MM.1S (cell line): ENCODE results near the gene GSG1L.

Experiments used
- DNase-seq: peaks from one replicate; pipeline ENCODE4 v3.0.0-alpha.2; 2015
- H2AFZ ChIP-seq: fragments of 300-600 bp; sonication (generic); 2 replicates; pipeline ENCODE4 v1.6.0; 2016; ENCODE audit warnings: antibody characterized with exemption, low read length
- H3F3A ChIP-seq: fragments of 300-600 bp; sonication (generic); 2 replicates; pipeline ENCODE4 v1.6.1; 2016; ENCODE audit warnings: mild to moderate bottlenecking, antibody characterized with exemption, low read length, moderate library complexity, mixed read lengths; ENCODE audit not compliant: insufficient read depth
- H3K27ac ChIP-seq: fragments of 300-600 bp; sonication (generic); 2 replicates; pipeline ENCODE4 v1.5.1; 2016; ENCODE audit warnings: mild to moderate bottlenecking, low read length
- H3K27me3 ChIP-seq: fragments of 300-600 bp; sonication (generic); replicated peaks from 2 replicates; pipeline ENCODE4 v1.6.0; 2016; ENCODE audit warnings: low read length; ENCODE audit not compliant: insufficient read depth
- H3K36me3 ChIP-seq: fragments of 300-600 bp; sonication (generic); replicated peaks from 2 replicates; pipeline ENCODE4 v1.6.1; 2016; ENCODE audit warnings: mild to moderate bottlenecking, low read length, mixed read lengths; ENCODE audit not compliant: insufficient read depth
- H3K4me1 ChIP-seq: fragments of 300-600 bp; sonication (generic); 2 replicates; pipeline ENCODE4 v1.6.1; 2016; ENCODE audit warnings: low read length, mixed read lengths
- H3K4me2 ChIP-seq: fragments of 300-600 bp; sonication (generic); 2 replicates; pipeline ENCODE4 v1.6.0; 2016; ENCODE audit warnings: low read depth, low read length
- H3K4me3 ChIP-seq: fragments of 300-600 bp; sonication (generic); 2 replicates; pipeline ENCODE4 v1.5.1; 2016; ENCODE audit warnings: low read length, mixed read lengths
- H3K79me2 ChIP-seq: fragments of 300-600 bp; sonication (generic); 2 replicates; pipeline ENCODE4 v1.6.1; 2016; ENCODE audit warnings: mixed run types, low read length, mixed read lengths
- H3K9ac ChIP-seq: fragments of 300-600 bp; sonication (generic); 2 replicates; pipeline ENCODE4 v1.6.1; 2016; ENCODE audit warnings: low read length, mixed read lengths
- H3K9me2 ChIP-seq: fragments of 300-600 bp; sonication (generic); replicated peaks from 2 replicates; pipeline ENCODE4 v1.6.1; 2016; ENCODE audit warnings: mild to moderate bottlenecking, low read length, mixed read lengths; ENCODE audit not compliant: insufficient read depth
- H3K9me3 ChIP-seq: fragments of 300-600 bp; sonication (generic); replicated peaks from 2 replicates; pipeline ENCODE4 v1.6.1; 2016; ENCODE audit warnings: mild to moderate bottlenecking, low read length, mixed read lengths; ENCODE audit not compliant: insufficient read depth
- H4K20me1 ChIP-seq: fragments of 300-600 bp; sonication (generic); 2 replicates; pipeline ENCODE4 v1.6.1; 2016; ENCODE audit warnings: mild to moderate bottlenecking, low read length, moderate library complexity, mixed read lengths; ENCODE audit not compliant: insufficient read depth
- EZH2 ChIP-seq: fragments of 300-600 bp; sonication (generic); optimal IDR thresholded peaks from 2 replicates; pipeline ENCODE3; 2017; ENCODE audit warnings: low read depth, mild to moderate bottlenecking, antibody characterized with exemption, low read length, mixed read lengths
- EZH2phosphoT487 ChIP-seq: fragments of 300-600 bp; sonication (generic); IDR thresholded peaks from 2 replicates; pipeline ENCODE4 v1.6.1; 2018; ENCODE audit warnings: antibody characterized with exemption, low read length
- TF ChIP-seq, protein P1 (sequence below): fragments of 300-600 bp; sonication (generic); IDR thresholded peaks from 2 replicates; pipeline ENCODE4 v1.5.1; 2016; ENCODE audit warnings: antibody characterized with exemption, low read length, mixed read lengths

Gene GSG1L

DNA sequence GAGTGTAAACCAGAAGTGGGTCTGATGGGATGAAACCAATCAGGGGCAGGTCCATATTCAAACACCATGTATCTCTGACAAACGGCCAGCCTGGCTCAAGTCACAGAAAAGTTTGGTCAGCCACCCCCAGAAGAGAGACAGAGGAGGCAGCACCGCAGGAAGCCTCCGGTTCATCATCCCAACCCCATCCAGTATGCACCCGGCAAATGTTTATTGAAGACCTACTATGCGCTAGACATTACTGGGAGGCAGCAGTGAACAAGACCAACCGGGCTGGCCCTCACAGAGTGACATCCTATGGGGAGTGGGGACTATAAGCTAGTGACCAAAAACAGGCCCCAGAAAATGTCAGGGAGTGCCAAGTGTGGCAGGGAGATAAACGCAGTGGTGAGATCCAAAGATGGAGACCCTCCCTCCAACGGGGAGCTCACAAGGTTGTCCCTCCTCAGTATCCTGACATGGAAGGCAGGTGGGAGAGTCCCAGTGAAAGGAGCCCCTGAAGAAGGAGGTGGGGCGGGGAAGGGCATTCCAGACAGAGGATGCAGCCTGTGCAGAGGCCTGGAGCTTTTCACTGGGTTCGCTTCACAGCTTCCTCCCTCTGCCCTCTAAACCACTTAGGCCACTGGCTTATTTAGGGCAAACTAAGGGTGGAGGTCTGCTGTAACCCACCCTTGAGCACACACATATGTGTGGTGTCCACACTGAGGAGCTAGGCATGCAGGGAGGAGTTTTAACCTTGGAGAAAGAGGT is 2.0 kb downstream of the GSG1L start:
- no peak for DNase-seq
- TF ChIP-seq EZH2 (no peak), EZH2phosphoT487 (no peak)
- TF ChIP-seq, protein P1, sequence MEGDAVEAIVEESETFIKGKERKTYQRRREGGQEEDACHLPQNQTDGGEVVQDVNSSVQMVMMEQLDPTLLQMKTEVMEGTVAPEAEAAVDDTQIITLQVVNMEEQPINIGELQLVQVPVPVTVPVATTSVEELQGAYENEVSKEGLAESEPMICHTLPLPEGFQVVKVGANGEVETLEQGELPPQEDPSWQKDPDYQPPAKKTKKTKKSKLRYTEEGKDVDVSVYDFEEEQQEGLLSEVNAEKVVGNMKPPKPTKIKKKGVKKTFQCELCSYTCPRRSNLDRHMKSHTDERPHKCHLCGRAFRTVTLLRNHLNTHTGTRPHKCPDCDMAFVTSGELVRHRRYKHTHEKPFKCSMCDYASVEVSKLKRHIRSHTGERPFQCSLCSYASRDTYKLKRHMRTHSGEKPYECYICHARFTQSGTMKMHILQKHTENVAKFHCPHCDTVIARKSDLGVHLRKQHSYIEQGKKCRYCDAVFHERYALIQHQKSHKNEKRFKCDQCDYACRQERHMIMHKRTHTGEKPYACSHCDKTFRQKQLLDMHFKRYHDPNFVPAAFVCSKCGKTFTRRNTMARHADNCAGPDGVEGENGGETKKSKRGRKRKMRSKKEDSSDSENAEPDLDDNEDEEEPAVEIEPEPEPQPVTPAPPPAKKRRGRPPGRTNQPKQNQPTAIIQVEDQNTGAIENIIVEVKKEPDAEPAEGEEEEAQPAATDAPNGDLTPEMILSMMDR: no peak
- no peaks in the 10 kb centered on the region for H4K20me1 ChIP-seq
- no peak overlapping the region for H3K4me3 ChIP-seq
- H3K9me3 ChIP-seq: no peaks in the 10 kb centered on the region
- no peaks in the 10 kb centered on the region for H3F3A ChIP-seq
- peaks cover 89% of the 10 kb centered on the region for H3K27me3 ChIP-seq
- no peak overlapping the region for H3K9ac ChIP-seq
- no peak overlapping the region for H3K27ac ChIP-seq
- H3K79me2 ChIP-seq: no peaks in the 10 kb centered on the region
- no peak overlapping the region for H2AFZ ChIP-seq
- no peaks in the 10 kb centered on the region for H3K4me1 ChIP-seq
- H3K36me3 ChIP-seq: no peaks in the 10 kb centered on the region
- no peak overlapping the region for H3K4me2 ChIP-seq
- H3K9me2 ChIP-seq: no peaks in the 10 kb centered on the region

DNA sequence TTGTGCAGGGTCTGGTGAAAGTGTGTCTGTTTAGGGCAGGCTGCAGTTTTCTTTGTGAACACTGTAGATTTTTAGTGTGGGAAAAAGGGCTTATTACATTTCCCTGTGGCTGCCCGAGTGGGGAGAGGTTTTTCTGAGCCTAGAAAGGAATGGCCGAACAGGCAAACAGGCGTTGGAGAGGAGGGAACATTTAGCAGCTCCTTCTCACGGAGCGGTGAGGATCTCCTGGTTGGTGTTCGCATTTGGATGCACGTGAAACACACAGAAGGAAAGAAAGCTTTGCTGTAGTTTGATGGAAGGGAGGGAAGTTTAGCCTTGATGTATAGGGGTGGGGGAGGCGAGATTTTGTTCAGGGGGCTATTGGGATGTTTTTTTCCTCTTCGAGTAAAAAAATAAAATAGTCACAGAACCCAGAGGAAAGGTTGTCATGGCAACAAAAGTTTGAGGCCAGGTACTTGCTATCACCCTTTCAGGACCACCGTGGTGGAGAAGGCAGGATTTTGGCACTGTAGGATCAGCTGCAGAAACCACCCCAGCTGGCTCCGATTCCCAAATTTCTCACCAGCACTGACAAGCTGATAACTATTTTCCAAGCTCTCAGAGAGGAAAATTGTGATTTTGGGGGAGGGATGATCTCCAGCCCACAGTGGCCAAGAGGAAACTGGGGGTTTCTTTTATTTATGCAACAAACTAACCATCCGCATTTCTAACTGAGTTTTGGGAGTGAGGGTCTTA is 3.5 kb downstream of the GSG1L start:
- Histone ChIP-seq H2AFZ (no peak overlapping the region), H3K4me1 (no peaks in the 10 kb centered on the region), H3K27me3 (peaks cover 80% of the 10 kb centered on the region), H3K36me3 (no peaks in the 10 kb centered on the region), H3K9me3 (no peaks in the 10 kb centered on the region), H3F3A (no peaks in the 10 kb centered on the region), H4K20me1 (no peaks in the 10 kb centered on the region), H3K4me2 (no peak overlapping the region), H3K9ac (no peak overlapping the region), H3K9me2 (no peaks in the 10 kb centered on the region), H3K27ac (no peak overlapping the region), H3K79me2 (no peaks in the 10 kb centered on the region), H3K4me3 (no peak overlapping the region)
- DNase-seq: no peak
- TF ChIP-seq, protein P1: no peak
- TF ChIP-seq EZH2phosphoT487: no peak
- no peak for TF ChIP-seq EZH2

DNA sequence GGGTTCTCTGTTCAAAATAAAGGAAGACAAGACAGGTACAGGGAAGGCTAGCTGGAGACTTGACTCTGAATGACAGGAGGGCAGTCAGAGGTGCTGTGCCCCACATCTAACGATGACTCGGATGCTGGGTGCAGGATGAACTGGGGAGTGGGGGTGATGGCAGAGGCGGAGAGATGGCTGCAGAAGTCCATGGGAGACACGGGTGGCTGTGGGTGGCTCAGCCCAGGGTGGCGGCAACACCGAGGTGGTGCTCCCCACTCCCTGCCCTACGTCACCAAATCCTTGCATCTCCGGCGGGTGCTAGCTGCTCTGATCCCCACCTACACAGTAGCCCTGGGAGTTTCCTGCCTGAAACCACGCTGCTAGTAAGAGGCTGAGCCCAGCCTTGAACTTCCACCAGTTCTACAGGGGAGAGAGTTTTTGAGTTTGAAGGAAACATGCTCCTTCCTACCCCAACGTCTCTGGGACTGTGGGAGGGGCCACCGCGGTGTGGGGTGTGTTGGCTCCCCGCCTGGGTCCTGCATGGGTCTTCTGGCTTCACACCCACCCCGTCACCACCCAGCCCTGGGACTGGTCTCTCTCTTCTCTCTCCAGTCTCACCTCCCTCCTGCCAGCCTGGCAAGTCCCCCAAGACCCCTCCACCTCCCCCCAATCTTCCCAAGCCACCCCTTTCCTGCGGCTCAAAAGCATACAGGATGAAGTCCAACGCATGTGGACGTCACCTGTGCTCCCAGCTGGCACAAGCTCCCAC is 4.5 kb downstream of the GSG1L start:
- Histone ChIP-seq H3K36me3 (no peaks in the 10 kb centered on the region), H3K4me1 (no peaks in the 10 kb centered on the region), H3F3A (no peaks in the 10 kb centered on the region), H3K79me2 (no peaks in the 10 kb centered on the region), H3K27ac (no peak overlapping the region), H4K20me1 (no peaks in the 10 kb centered on the region), H3K4me3 (no peak overlapping the region), H3K9ac (no peak overlapping the region), H3K9me2 (no peaks in the 10 kb centered on the region), H2AFZ (no peak overlapping the region), H3K4me2 (no peak overlapping the region), H3K27me3 (peaks cover 78% of the 10 kb centered on the region), H3K9me3 (no peaks in the 10 kb centered on the region)
- no peak for DNase-seq
- TF ChIP-seq, protein P1: no peak
- TF ChIP-seq EZH2phosphoT487: no peak
- TF ChIP-seq EZH2: no peak
